NCI-H1694 (cell line): ENCODE results near the gene ARMC3.
"Not testable (repeated sequence)": the region's sequence is repeated elsewhere in the genome, so short reads cannot be mapped to it uniquely, and the experiment has no call there.

Source experiments
- DNase-seq: peaks from one replicate; lab custom pipeline; 2025; lab: John Stamatoyannopoulos, UW

Gene ARMC3

DNA sequence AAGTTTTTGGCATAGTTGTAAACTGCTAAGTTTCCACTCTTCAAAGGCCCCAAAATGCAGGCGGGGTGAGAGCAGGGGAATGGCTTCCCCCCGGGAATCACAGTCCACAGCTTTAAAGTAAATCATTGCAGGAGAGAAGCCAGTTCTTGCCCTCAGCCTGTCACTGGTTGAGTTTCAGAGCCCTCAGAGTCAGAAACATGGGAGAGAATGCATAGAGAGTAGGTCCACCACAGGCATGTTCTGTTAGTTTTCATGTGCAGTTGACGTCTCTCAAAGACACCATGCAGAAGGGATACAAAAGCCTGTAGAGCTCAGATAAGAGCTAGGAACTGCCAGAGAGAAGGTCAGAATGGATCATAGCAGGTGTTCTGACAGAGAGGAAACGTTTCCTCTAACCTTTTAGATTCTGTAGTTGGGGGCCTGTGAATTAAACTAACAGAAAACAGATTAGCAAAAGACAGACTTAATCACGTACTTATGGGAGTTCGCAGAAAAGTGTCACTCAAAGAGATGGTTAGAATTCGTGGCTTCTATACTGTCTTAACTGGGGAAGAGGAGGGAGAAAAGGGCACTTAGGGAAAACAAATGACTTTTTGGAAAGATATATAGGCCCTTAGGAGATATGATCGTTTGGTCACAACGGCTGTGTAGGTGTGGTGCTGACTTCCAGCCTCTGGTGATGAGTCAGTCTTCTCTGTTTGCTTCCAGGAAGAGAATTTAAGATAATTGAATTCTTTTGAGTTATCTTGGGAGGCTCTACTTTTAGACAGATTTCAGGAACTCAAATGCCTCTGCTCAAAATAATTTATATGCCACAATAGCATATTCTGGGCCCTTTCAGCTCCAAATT lies 119.6 kb downstream of the ARMC3 start:
- no peak for DNase-seq

DNA sequence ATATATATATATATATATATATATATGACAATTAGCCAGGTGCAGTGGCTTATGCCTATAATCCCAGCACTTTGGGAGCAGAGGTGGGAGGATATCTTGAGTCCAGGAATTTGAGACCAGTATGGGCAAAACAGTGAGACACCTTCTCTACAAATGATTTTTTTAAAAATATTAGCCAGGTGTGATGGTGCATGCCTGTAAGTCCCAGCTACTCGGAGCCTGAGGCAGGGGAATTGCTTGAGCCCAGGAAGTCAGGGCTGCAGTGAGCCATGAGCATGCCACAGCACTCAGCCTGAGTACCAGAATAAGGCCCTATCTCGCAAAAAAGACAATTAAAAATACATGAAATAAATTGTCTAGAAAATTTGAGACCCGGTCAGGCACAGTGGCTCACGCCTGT lies 120.3 kb downstream of the ARMC3 start:
- DNase-seq: no peak

GRCh38 chr10:23051278-23051677 lies 123.4 kb downstream of the ARMC3 start:
- DNase-seq: no peak

DNA sequence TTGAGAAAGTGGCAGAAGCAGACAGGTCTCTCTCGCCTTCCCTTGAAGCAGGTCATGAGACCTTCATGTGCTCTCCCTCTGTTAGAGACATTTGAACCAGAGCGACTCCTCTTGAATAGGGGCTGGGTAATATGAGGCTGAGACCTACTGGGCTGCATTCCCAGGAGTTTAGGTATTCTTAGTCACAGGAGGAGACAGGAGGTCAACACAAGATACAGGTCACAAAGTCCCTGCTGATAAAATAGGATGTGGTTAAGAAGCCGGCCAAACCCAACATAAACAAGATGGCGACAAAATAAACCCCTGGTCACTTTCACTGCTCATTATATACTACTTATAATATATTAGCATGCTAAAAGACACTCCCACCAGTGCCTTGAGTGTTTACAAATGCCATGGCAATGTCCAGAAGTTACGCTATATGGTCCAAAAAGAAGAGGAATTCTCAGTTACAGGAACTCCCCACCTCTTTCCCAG lies 124.0 kb downstream of the ARMC3 start:
- DNase-seq: no peak

DNA sequence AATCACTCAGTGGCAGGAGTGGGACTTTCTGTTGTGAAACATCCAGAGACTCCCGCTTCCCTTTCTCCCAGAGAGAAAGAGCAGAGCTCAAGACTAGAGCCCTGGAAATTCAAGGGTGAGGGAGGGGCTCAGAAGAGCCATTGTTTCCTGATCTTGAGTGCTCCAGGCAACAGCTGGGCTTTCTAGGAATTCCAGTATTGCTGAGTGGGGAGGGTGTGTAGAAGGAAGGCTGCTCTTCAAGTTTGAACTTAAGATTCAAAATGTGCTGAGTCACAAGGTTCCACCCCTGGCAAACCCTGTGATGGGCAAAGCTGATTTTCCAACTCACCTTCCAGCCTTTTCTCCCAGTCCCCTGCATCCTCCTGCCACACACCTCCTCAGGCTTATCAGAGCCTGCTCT lies 125.2 kb downstream of the ARMC3 start:
- DNase-seq: no peak

DNA sequence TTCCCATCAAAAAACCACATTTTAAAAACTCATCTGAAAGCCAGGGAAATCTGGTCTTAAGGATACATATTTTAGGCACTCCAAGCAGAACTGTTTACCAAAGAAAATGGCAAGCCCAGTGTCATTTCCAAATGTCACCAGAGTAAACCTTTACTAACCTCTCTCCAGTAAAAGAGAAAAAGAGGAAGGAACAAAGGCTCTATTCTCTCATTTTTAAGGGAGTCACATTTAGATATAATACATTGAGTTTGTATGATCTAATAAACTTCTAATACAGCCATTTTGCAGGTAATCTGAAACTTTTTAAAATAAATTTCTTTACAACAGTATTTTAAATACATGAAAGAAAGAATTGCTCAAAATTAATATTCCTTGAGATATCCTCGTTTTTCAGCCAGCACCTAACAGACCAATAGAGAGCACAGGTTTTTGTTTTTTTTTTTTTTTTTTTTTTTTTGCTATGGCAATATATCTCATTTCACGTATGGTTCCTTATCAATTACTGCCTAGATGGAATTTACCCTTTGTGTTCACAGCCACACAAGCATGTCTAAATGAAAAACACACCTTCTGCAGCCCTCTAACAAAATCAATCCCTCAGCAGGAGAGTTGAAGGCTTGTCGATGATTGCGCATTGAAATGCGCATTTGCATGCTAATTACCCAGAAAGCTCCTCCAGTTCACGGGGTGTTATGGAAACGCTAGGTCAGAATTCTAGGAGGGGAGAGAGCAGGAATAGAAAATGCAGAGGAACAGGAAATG lies 127.8 kb downstream of the ARMC3 start:
- DNase-seq: no peak

GRCh38 chr10:23056186-23056579 lies 128.3 kb downstream of the ARMC3 start:
- no peak for DNase-seq

DNA sequence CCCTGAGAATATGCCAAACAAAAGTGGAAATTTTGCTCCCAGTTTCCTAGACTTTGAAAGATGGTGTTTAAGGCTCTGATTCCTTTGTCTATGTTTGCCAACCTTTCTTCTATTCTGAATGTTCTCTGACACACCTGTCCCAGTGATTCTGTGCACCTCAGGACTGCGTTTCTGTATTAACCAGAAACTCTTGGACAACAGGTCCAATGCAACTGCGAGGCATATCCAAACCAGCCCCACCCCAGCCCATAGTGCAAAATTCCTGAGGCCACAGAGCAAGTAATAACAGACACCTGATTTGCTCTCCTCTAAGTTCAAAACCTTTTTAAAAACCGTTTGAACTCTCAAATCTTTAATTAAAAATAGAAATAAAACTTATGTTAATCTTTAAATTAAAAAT lies 130.5 kb downstream of the ARMC3 start:
- no peak for DNase-seq

GRCh38 chr10:23060918-23061317 lies 133.1 kb downstream of the ARMC3 start:
- DNase-seq: no peak

DNA sequence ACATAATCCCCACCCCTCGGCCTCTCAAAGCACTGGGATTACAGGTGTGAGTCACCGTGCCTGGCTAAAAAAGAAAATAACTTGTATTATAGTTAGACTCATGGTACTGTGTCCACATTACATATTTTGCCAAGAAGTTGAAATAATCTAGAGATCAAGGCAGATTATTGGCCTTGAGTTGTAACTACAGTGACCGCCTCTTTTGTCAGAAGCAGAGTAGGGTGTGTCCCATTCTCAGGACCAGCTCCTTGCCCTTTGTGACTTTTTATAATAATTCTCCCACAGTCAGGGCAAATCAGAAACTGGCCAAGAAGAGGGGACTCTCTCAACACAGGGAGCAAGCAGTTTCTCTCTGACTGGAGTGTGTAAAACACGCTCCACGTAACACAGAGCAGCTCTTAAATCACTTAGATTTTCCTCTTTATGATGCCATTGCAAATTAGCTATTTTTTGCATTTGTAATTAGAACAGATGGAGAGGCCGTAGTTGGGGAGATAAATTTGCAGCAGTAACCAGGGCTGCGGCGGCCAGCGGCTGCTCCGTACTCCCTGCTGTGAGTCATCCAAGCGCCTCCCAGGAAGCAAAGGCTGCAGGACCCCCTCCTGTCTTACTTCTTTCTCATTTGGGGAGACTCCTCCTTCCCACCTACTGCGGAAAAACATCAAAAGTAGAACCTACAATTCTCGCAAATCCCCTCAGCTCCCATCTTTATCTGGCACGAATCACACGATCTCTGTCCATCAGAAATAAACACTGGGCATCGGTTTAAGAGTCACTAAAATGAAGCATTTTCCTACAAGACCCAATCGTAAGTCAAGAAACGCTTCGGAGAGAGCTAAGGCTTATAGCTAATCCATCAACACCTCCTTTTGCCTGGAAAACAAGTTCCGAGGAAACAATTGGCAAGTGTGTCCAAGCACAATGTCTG lies 135.5 kb downstream of the ARMC3 start:
- no peak for DNase-seq

GRCh38 chr10:23063973-23064812 lies 136.3 kb downstream of the ARMC3 start:
- DNase-seq: no peak

DNA sequence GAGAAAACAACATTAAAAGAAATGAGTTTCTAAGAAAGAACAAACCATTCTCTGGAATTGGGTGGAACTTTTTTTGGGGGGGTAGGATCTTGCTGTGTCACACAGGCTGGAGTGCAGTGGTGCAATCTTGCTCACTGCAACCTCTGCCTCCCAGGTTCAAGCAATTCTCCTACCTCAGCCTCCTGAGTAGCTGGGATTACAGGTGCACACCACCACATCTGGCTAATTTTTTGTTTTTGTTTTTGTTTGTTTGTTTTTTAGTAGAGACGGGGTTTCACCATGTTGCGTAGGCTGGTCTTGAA lies 136.9 kb downstream of the ARMC3 start:
- not testable (repeated sequence) for DNase-seq

- DNase-seq: no peak
These were observed 137.5 kb downstream of the ARMC3 start for GRCh38 chr10:23065181-23065948.

DNA sequence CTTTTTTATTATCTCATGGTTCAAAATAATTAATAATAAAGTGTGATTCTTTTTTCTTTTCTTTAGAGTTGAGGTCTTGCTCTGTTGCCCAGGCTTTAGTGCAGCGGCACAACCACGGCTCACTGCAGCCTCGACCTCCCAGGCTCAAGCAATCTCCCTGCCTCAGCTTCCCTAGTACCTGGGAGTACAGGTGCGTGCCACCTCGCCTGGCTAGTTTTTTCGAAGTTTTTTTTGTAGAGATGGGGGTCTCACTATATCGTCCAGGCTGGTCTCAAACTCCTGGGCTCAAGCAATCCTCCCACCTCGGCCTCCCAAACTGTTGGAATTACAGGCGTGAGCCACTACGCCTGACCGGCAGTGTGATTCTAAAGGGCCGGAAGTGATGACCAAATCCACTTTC lies 139.5 kb downstream of the ARMC3 start:
- DNase-seq: no peak

GRCh38 chr10:23067939-23068775 lies 140.3 kb downstream of the ARMC3 start:
- DNase-seq: peak; percentile 70

GRCh38 chr10:23069019-23069815 lies 141.4 kb downstream of the ARMC3 start:
- DNase-seq: no peak

- DNase-seq: not testable (repeated sequence)
These were observed 142.4 kb downstream of the ARMC3 start for GRCh38 chr10:23070092-23070912.

DNA sequence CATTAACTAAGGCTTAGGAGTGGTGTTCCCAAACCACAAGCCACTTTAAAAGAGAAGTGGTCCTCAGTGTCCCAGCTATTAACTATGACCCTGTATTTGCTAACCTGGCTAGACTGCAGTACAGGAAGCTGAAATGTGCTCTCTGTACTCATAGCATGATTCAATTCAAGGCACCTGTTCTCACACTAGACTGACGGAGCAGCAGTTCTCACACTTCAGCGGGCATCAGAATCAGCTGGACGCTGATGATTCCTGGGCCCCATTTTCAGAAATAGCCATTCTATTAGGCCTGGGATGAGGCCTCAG lies 143.0 kb downstream of the ARMC3 start:
- DNase-seq: no peak
